IMR-90 (cell line): ENCODE results near the gene HERC3.

Experiments used
- MXI1 ChIP-seq: IDR thresholded peaks from 2 replicates; pipeline ENCODE4 v1.6.1; 2012; ENCODE audit warnings: low read depth, mild to moderate bottlenecking, low read length, moderate library complexity, borderline replicate concordance
- POLR2A ChIP-seq: IDR thresholded peaks from 2 replicates; pipeline ENCODE4 v1.6.1; 2012; ENCODE audit warnings: mild to moderate bottlenecking, low read depth, low read length
- RAD21 ChIP-seq: IDR thresholded peaks from 2 replicates; pipeline ENCODE4 v1.6.1; 2012; ENCODE audit warnings: low read length, improper control_type of control experiment
- SMC3 ChIP-seq: fragments of 150-350 bp; IDR thresholded peaks from 2 replicates; pipeline ENCODE4 v1.6.1; 2016; ENCODE audit warnings: low read depth, mild to moderate bottlenecking, antibody characterized with exemption, low read length, moderate library complexity
- TF ChIP-seq, protein P1 (sequence below): conservative IDR thresholded peaks from 2 replicates; pipeline ENCODE4 v1.5.1; 2012; ENCODE audit warnings: mild to moderate bottlenecking, low read depth, low read length, improper control_type of control experiment
- TF ChIP-seq, protein P2 (sequence below): fragments of 150-350 bp; IDR thresholded peaks from 2 replicates; pipeline ENCODE4 v1.6.1; 2017; ENCODE audit warnings: mild to moderate bottlenecking, antibody characterized with exemption, low read length, low read depth

- TF ChIP-seq, protein P1, sequence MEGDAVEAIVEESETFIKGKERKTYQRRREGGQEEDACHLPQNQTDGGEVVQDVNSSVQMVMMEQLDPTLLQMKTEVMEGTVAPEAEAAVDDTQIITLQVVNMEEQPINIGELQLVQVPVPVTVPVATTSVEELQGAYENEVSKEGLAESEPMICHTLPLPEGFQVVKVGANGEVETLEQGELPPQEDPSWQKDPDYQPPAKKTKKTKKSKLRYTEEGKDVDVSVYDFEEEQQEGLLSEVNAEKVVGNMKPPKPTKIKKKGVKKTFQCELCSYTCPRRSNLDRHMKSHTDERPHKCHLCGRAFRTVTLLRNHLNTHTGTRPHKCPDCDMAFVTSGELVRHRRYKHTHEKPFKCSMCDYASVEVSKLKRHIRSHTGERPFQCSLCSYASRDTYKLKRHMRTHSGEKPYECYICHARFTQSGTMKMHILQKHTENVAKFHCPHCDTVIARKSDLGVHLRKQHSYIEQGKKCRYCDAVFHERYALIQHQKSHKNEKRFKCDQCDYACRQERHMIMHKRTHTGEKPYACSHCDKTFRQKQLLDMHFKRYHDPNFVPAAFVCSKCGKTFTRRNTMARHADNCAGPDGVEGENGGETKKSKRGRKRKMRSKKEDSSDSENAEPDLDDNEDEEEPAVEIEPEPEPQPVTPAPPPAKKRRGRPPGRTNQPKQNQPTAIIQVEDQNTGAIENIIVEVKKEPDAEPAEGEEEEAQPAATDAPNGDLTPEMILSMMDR: no peak
- TF ChIP-seq, protein P2, sequence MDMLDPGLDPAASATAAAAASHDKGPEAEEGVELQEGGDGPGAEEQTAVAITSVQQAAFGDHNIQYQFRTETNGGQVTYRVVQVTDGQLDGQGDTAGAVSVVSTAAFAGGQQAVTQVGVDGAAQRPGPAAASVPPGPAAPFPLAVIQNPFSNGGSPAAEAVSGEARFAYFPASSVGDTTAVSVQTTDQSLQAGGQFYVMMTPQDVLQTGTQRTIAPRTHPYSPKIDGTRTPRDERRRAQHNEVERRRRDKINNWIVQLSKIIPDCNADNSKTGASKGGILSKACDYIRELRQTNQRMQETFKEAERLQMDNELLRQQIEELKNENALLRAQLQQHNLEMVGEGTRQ: no peak
- TF ChIP-seq MXI1: no peak
- no peak for TF ChIP-seq POLR2A
- TF ChIP-seq RAD21: no peak
- no peak for TF ChIP-seq SMC3
Measured at GRCh38 chr4:88584471-88584900, 7.8 kb upstream of the HERC3 start.
